Measurements from ENCODE around the gene TNFAIP8L3.

The TNFAIP8L3 gene

DNA sequence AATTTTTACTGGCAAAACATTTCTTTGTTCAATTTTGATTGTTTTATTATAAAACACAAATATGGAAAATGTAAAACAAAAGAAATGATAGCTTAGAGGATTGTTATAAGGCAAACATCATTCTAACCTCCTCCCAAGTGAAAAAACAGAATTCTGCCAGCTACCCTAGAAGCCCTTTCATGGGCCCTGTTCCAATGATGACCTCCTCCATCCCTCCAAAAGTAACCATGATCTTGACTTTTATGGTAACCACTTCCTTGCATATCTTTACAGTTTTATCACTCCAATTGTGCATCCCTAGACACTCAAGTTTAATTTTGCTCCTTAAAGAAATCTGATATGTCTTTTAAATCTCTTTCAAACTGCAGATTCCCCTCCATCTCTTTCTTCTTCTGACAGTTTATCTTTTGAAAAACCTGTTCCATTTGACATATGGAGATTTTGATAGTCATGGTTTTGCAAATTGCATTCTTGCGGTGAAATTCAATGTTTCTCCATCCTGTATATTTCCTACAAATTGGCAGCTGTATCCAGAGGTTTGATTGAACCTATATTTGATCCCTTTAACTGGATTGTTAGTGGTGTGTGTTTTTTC, 27.0 kb upstream of the TNFAIP8L3 start:
- H2AK5ac ChIP-seq (ENCODE audit: low read depth, low read length) = no peak overlapping the region
- H3K4me3 ChIP-seq (ENCODE audit: low read length in 2 of 2) = no peak overlapping the region
- WGBS, 2 donors (ENCODE audit: extremely low coverage in 2 of 2, insufficient read length in 2 of 2, insufficient replicate concordance in 1 of 2) = no CpG with 5 or more reads among the region's 1 CpG
- no peak overlapping the region for H2BK5ac ChIP-seq (ENCODE audit: low read length)
- H2BK120ac ChIP-seq (ENCODE audit: low read depth, low read length) = no peak overlapping the region
- H3K23ac ChIP-seq (ENCODE audit: low read depth, low read length, poor library complexity) = no peak overlapping the region
- no peak overlapping the region for H3K27ac ChIP-seq (replicated peaks; ENCODE audit: low read length)
- no peak overlapping the region for H3K4ac ChIP-seq (ENCODE audit: low read length)
- peaks cover 0 to 2% of the 10 kb centered on the region in 2 donors for H3K9me3 ChIP-seq (replicated peaks in 1 of 2; ENCODE audit: control insufficient read depth in 2 of 2, insufficient read depth in 1 of 2, low read depth in 1 of 2, low read length in 2 of 2)
- no peak overlapping the region for H3K9ac ChIP-seq (ENCODE audit: low read depth, low read length, poor library complexity)
- no peak overlapping the region for H4K8ac ChIP-seq (ENCODE audit: low read depth, low read length)
- no peak overlapping the region for H3K14ac ChIP-seq (ENCODE audit: low read length)
- H3K4me1 ChIP-seq (ENCODE audit: control insufficient read depth in 2 of 2, insufficient read depth in 1 of 2, low read depth in 1 of 2, low read length in 2 of 2) = no peaks in the 10 kb centered on the region
- DNase-seq (ENCODE audit: low spot score) = no peak
- H3K27me3 ChIP-seq (ENCODE audit: control insufficient read depth in 3 of 3, insufficient read depth in 3 of 3, low read depth in 1 of 3, low read length in 3 of 3) = no peaks in the 10 kb centered on the region
- no peak overlapping the region for H2BK15ac ChIP-seq (ENCODE audit: low read length)
- H4K91ac ChIP-seq (ENCODE audit: low read depth, low read length, poor library complexity) = no peak overlapping the region
- no peak overlapping the region for H3K18ac ChIP-seq (ENCODE audit: low read length)
- H3K79me1 ChIP-seq (ENCODE audit: low read depth, low read length) = no peaks in the 10 kb centered on the region
- no peak overlapping the region for H2AFZ ChIP-seq (ENCODE audit: low read length)
- H3K4me2 ChIP-seq (ENCODE audit: insufficient read depth, low read length, poor library complexity, severe bottlenecking) = no peak overlapping the region
- H3K36me3 ChIP-seq (replicated peaks in 1 of 2; ENCODE audit: control insufficient read depth in 2 of 2, insufficient read depth in 2 of 2, low read length in 2 of 2) = no peaks in the 10 kb centered on the region
- H2BK12ac ChIP-seq (ENCODE audit: low read length) = no peak overlapping the region

DNA sequence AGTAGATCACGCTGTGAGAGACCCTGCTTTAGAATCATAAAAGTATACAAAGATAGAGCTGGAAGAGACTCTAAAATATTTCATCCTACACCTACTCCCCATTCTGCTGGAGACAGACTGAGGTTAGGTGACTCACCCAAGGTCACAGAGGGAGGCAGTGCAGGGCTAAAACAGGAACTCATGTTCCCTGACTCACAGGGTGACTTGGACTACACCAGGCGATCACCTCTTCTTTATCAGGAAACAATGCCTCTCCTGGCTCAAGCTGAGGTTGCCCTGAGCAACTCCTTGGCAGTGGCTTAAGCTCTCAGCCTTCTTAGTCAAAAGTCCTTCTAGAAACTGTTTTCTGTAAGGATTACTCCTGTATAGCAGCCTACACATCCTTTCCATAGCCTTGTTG, 26.4 kb upstream of the TNFAIP8L3 start:
- no peak overlapping the region for H4K8ac ChIP-seq (ENCODE audit: low read depth, low read length)
- H4K91ac ChIP-seq (ENCODE audit: low read depth, low read length, poor library complexity) = no peak overlapping the region
- H3K27me3 ChIP-seq (ENCODE audit: control insufficient read depth in 3 of 3, insufficient read depth in 3 of 3, low read depth in 1 of 3, low read length in 3 of 3) = no peaks in the 10 kb centered on the region
- no peak overlapping the region for H3K4ac ChIP-seq (ENCODE audit: low read length)
- no peak overlapping the region for H2AFZ ChIP-seq (ENCODE audit: low read length)
- no peak for DNase-seq (ENCODE audit: low spot score)
- H3K4me3 ChIP-seq (ENCODE audit: low read length in 2 of 2) = no peak overlapping the region
- H3K9me3 ChIP-seq (replicated peaks in 1 of 2; ENCODE audit: control insufficient read depth in 2 of 2, insufficient read depth in 1 of 2, low read depth in 1 of 2, low read length in 2 of 2) = peaks cover 0 to 2% of the 10 kb centered on the region in 2 donors
- no peak overlapping the region for H2BK15ac ChIP-seq (ENCODE audit: low read length)
- H3K4me2 ChIP-seq (ENCODE audit: insufficient read depth, low read length, poor library complexity, severe bottlenecking) = no peak overlapping the region
- H3K9ac ChIP-seq (ENCODE audit: low read depth, low read length, poor library complexity) = no peak overlapping the region
- H2BK12ac ChIP-seq (ENCODE audit: low read length) = no peak overlapping the region
- no peak overlapping the region for H3K23ac ChIP-seq (ENCODE audit: low read depth, low read length, poor library complexity)
- H3K14ac ChIP-seq (ENCODE audit: low read length) = no peak overlapping the region
- no peak overlapping the region for H2BK120ac ChIP-seq (ENCODE audit: low read depth, low read length)
- H3K18ac ChIP-seq (ENCODE audit: low read length) = no peak overlapping the region
- no peak overlapping the region for H2AK5ac ChIP-seq (ENCODE audit: low read depth, low read length)
- H3K36me3 ChIP-seq (replicated peaks in 1 of 2; ENCODE audit: control insufficient read depth in 2 of 2, insufficient read depth in 2 of 2, low read length in 2 of 2) = no peaks in the 10 kb centered on the region
- H3K4me1 ChIP-seq (ENCODE audit: control insufficient read depth in 2 of 2, insufficient read depth in 1 of 2, low read depth in 1 of 2, low read length in 2 of 2) = no peaks in the 10 kb centered on the region
- no CpG with 5 or more reads among the region's 2 CpGs for WGBS, 2 donors (ENCODE audit: extremely low coverage in 2 of 2, insufficient read length in 2 of 2, insufficient replicate concordance in 1 of 2)
- no peak overlapping the region for H3K27ac ChIP-seq (replicated peaks; ENCODE audit: low read length)
- H3K79me1 ChIP-seq (ENCODE audit: low read depth, low read length) = no peaks in the 10 kb centered on the region
- H2BK5ac ChIP-seq (ENCODE audit: low read length) = no peak overlapping the region

DNA sequence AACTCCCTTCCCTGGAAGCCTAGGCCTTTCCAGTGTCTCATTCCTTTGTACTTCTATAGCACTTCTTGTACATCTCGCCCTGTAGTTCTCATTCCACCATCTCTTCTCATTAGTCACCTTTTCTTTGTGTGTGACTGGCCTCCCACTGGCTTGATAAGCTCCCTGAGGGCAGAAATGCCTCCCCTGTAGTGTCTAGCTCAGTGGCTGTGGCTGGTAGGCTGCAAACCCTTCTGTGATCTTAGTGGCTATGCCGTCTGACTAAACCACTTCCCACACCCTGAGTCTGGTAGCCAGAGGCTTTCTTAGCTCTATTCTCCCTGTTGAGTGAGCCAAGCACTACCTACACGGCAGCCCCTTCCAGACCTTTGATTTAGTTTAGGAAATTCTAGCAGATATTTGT, 24.4 kb upstream of the TNFAIP8L3 start:
- no peak overlapping the region for H3K9ac ChIP-seq (ENCODE audit: low read depth, low read length, poor library complexity)
- no peak overlapping the region for H3K4ac ChIP-seq (ENCODE audit: low read length)
- no peak overlapping the region for H3K23ac ChIP-seq (ENCODE audit: low read depth, low read length, poor library complexity)
- H3K14ac ChIP-seq (ENCODE audit: low read length) = no peak overlapping the region
- peaks cover 0 to 2% of the 10 kb centered on the region in 2 donors for H3K9me3 ChIP-seq (replicated peaks in 1 of 2; ENCODE audit: control insufficient read depth in 2 of 2, insufficient read depth in 1 of 2, low read depth in 1 of 2, low read length in 2 of 2)
- no peak overlapping the region for H3K27ac ChIP-seq (replicated peaks; ENCODE audit: low read length)
- no peaks in the 10 kb centered on the region for H3K36me3 ChIP-seq (replicated peaks in 1 of 2; ENCODE audit: control insufficient read depth in 2 of 2, insufficient read depth in 2 of 2, low read length in 2 of 2)
- no peak overlapping the region for H4K91ac ChIP-seq (ENCODE audit: low read depth, low read length, poor library complexity)
- H3K27me3 ChIP-seq (ENCODE audit: control insufficient read depth in 3 of 3, insufficient read depth in 3 of 3, low read depth in 1 of 3, low read length in 3 of 3) = no peaks in the 10 kb centered on the region
- no peak overlapping the region for H2AK5ac ChIP-seq (ENCODE audit: low read depth, low read length)
- no peak overlapping the region for H3K18ac ChIP-seq (ENCODE audit: low read length)
- DNase-seq (ENCODE audit: low spot score) = no peak
- H2BK120ac ChIP-seq (ENCODE audit: low read depth, low read length) = no peak overlapping the region
- no peak overlapping the region for H3K4me3 ChIP-seq (ENCODE audit: low read length in 2 of 2)
- no peak overlapping the region for H2AFZ ChIP-seq (ENCODE audit: low read length)
- H2BK5ac ChIP-seq (ENCODE audit: low read length) = no peak overlapping the region
- H4K8ac ChIP-seq (ENCODE audit: low read depth, low read length) = no peak overlapping the region
- no CpG with 5 or more reads among the region's 3 CpGs for WGBS, 2 donors (ENCODE audit: extremely low coverage in 2 of 2, insufficient read length in 2 of 2, insufficient replicate concordance in 1 of 2)
- H3K79me1 ChIP-seq (ENCODE audit: low read depth, low read length) = no peaks in the 10 kb centered on the region
- H2BK12ac ChIP-seq (ENCODE audit: low read length) = no peak overlapping the region
- H3K4me1 ChIP-seq (ENCODE audit: control insufficient read depth in 2 of 2, insufficient read depth in 1 of 2, low read depth in 1 of 2, low read length in 2 of 2) = no peaks in the 10 kb centered on the region
- no peak overlapping the region for H2BK15ac ChIP-seq (ENCODE audit: low read length)
- no peak overlapping the region for H3K4me2 ChIP-seq (ENCODE audit: insufficient read depth, low read length, poor library complexity, severe bottlenecking)

DNA sequence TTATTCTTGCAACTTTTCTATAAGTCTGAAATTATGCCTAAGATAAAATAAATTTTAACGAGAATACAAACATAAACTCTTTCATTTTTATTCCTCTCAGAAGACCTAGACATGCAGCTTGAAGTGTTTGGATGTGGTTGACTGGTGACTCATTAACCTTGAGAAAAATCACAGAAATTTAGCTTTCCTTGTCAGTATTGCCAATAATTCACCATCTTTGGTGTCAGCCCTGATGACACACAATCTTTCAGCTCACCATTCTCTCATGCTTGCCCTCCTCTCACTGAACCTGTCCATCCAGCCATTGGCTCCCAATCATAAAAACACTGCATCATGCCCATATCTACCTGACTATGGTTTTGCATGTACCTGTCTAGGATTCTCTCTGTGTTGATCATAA, 22.6 kb upstream of the TNFAIP8L3 start:
- Histone ChIP-seq H3K36me3 (replicated peaks in 1 of 2; ENCODE audit: control insufficient read depth in 2 of 2, insufficient read depth in 2 of 2, low read length in 2 of 2) (no peaks in the 10 kb centered on the region), H3K4me3 (ENCODE audit: low read length in 2 of 2) (no peak overlapping the region), H3K4me1 (ENCODE audit: control insufficient read depth in 2 of 2, insufficient read depth in 1 of 2, low read depth in 1 of 2, low read length in 2 of 2) (no peaks in the 10 kb centered on the region), H3K9me3 (replicated peaks in 1 of 2; ENCODE audit: control insufficient read depth in 2 of 2, insufficient read depth in 1 of 2, low read depth in 1 of 2, low read length in 2 of 2) (peaks cover 0 to 2% of the 10 kb centered on the region in 2 donors), H3K23ac (ENCODE audit: low read depth, low read length, poor library complexity) (no peak overlapping the region), H2BK15ac (ENCODE audit: low read length) (no peak overlapping the region), H2AFZ (ENCODE audit: low read length) (no peak overlapping the region), H2BK12ac (ENCODE audit: low read length) (no peak overlapping the region), H2AK5ac (ENCODE audit: low read depth, low read length) (no peak overlapping the region), H3K27me3 (ENCODE audit: control insufficient read depth in 3 of 3, insufficient read depth in 3 of 3, low read depth in 1 of 3, low read length in 3 of 3) (no peaks in the 10 kb centered on the region), H2BK5ac (ENCODE audit: low read length) (no peak overlapping the region), H4K8ac (ENCODE audit: low read depth, low read length) (no peak overlapping the region), H3K79me1 (ENCODE audit: low read depth, low read length) (no peaks in the 10 kb centered on the region), H4K91ac (ENCODE audit: low read depth, low read length, poor library complexity) (no peak overlapping the region), H3K4ac (ENCODE audit: low read length) (no peak overlapping the region), H3K9ac (ENCODE audit: low read depth, low read length, poor library complexity) (no peak overlapping the region), H3K27ac (replicated peaks; ENCODE audit: low read length) (no peak overlapping the region), H2BK120ac (ENCODE audit: low read depth, low read length) (no peak overlapping the region), H3K18ac (ENCODE audit: low read length) (no peak overlapping the region), H3K4me2 (ENCODE audit: insufficient read depth, low read length, poor library complexity, severe bottlenecking) (no peak overlapping the region), H3K14ac (ENCODE audit: low read length) (no peak overlapping the region)
- no peak for DNase-seq (ENCODE audit: low spot score)
- WGBS, 2 donors (ENCODE audit: extremely low coverage in 2 of 2, insufficient read length in 2 of 2, insufficient replicate concordance in 1 of 2) = no CpG with 5 or more reads among the region's 1 CpG

Data from neuronal stem cell (in vitro differentiated cells).